Cerebellar nuclear complex (tissue), 1 donor: Measurements from ENCODE around the gene CTF1.
"Not testable (repeated sequence)": the region's sequence is repeated elsewhere in the genome, so short reads cannot be mapped to it uniquely, and the experiment has no call there.

ENCODE experiments used
- DNase-seq, 2 experiments: peaks; one replicate each; lab custom pipeline; 2025; lab: John Stamatoyannopoulos, UW

The CTF1 gene, protein sequence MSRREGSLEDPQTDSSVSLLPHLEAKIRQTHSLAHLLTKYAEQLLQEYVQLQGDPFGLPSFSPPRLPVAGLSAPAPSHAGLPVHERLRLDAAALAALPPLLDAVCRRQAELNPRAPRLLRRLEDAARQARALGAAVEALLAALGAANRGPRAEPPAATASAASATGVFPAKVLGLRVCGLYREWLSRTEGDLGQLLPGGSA

DNA sequence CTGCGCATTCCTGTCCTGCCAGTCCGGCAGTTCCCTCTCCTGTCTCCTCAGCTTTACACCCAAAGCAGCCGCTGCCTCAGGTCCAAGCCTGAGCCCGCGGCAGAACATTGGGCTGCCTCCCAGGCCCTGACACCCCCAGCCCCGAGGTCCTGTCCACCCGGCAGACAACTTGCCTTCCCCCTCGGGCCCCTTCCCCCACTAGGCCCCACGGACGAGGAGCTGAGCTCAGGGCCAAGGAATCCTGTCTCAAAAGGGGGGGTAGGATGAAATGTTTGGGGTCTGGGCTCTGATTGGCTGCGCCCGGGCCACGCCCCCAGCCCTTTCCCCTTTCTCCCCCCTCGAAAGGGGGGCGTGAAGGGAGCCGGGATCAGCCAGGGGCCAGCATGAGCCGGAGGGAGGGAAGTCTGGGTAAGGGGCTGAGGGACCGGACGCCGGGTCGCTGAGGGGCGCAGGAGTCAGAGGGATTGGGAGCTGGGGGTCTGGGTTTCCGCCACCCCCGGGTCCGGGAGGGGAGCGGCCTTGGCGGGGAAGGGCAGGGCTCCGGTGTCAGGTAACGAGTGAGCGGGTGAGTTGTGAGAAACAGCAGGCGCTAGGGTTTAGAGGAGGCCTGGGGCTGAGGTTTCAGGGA, at the start of gene CTF1:
TSS of gene CTF1 (plus strand) at position 354 of the 628 bp plus-strand sequence. CDS start at position 384, 30 bp downstream.
- no peak for DNase-seq

DNA sequence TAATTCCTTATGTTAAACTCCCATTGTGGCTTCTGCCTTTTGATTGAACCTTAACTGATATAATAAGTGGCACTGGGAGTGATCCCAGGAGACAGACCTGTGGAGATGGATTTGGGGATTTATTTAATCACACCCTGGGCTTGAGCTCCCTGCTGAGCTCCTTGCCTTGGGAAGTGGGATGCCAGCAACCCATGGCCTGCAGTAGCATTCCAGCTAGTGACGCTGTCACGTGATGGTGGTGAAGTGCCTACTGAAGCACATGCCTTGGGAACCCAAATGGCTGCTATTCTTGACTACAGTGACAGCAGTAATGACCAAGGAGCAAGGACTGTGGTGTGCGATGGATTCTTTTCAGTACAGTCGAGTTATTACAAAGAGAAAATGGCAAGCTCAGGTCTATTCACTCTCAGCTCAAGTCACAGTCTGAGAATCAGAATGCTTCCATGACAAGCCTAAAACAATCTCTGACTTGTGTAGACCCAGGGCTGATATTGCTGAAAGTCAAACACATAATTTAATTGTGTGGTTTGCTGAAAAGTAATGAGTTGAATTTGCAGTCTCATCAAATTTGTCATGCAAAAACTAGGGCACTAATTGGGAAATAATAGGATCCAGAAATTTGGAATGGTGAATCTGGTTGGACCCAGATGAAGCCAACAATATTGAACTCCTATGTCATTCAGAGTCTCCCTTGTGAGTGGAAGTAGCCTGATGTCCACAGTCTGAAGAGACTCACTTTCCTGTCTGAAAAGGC, 49.6 kb upstream of the CTF1 start:
- DNase-seq, result no peak

DNA sequence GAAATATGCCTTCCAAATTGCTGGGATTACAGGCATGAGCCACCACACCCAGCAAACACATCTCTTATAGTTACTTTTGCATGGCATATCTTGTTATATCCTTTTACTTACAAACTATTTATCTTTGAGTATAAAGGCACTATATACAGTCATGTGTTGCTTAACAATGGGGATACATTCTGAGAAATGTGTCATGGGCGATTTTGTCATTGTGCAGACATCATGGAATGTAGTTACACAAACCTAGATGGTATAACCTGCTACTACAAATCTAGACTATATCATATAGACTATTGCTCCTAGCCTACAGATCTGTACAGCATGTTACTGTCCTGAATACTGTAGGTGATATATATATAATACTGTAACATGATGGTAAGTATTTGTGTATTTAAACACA, 46.2 kb upstream of the CTF1 start:
- no peak for DNase-seq

DNA sequence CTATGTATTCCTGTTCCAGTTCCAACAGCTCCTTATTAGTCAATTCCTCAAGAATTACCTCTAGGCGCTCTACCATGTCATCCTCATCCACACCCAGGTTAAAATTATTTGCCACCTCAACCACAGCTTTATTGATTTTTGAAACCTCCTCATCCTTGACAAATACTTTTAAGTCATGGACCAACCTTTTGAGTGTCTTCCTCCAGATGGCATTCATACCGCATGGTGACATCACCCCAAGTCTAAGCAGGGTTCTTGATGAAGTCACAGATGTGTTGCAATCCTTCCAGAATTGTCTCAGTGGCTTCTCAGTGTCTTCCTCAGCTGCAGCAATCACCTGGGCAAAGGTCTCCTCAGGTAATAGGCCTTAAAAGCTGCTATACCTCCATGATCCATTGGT, 42.7 kb upstream of the CTF1 start:
- DNase-seq, result no peak

DNA sequence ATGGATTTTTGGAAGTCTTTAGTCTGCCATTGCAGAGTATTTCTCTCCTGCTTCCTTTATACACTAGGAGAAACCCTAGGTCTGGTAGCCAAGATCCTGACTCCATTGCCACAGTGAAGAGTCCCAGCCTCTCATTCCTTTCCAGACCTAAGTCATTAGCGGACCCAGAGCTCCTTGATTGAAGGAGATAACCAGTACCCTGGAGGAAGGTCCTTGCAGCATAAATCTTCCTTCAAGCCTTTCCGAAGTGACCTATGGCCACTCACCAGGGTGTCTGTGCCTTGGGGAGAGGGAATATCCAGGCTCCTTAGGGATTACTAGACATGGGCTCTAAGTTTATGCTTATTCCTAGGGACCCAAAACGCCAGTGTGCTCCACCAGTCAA, 38.3 kb upstream of the CTF1 start:
- no peak for DNase-seq

DNA sequence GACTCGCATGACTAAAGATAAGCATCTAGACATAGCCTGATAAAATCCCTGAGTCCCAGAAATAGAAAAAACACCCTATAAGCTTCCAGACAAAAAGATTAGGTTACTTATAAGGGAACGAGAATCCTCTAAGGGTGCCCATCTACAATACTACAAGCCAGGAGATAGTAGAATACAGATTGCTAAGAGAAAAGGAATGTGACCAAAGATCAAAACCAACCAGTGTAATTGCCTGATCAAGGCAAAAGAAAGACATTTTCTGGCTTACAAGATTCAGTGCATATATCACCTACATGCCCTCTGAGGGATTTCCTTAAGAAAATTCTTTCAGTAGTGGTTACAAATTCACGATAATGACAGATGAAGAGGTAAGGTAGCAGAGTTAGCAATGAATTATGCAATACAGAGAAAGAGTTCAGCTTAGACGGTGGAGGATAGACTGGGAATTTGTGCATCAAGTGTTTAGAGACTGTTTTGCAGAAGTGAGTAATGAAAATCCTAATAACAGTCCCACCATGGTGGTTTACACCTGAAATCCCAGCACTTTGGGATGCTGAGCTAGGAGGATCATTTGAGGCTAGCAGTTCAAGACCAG, 37.5 kb upstream of the CTF1 start:
- no peak for DNase-seq

DNA sequence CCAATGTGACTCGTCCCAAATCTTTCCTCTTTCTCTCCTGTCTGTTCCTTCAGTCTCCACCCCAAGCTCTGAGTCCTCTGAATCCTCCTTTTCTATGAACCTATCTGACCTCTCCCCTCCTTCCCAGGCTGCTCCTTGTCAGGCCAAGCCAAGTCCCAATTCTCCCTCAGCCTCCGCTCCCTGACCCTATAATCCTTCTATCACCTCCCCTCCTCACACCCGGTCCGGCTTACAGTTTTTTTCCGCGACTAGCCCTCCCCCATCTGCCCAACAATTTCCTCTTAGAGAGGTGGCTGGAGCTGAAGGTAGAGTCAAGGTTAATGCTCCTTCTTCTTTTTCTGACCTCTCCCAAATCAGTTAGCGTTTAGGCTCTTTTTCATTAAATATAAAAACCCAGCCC, 35.7 kb upstream of the CTF1 start:
- DNase-seq, result not testable (repeated sequence)

DNA sequence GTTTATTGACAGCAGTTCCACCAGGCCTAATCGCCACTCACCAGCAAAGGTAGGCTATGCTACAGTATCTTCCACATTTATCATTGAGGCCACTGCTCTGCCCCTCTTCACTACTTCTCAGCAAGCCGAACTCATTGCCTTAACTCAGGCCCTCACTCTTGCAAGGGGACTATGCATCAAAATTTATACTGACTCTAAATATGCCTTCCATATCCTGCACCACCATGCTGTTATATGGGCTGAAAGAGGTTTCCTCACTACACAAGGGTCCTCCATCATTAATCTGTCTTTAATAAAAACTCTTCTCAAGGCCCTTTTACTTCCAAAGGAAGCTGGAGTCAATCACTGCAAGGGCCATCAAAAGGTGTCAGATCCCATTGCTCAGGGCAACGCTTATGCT, 33.2 kb upstream of the CTF1 start:
- not testable (repeated sequence) for DNase-seq

DNA sequence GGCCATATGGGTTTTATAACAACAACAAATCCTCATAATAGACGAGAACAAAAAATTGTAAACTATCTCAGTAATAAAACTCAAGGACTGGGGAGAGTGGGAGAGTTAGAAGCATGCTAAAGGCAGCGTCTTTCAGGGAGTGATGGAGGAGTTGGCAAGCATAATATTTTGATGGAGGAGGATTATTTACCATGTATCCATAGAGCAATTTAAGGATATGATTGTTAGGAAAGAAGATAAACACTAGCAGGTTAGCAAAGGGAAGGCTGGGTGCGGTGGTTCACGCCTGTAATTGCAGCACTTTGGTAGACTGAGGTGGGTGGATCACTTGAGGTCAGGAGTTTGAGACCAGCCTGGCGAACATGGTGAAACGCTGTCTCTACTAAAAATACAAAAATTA, 30.4 kb upstream of the CTF1 start:
- DNase-seq, result no peak

DNA sequence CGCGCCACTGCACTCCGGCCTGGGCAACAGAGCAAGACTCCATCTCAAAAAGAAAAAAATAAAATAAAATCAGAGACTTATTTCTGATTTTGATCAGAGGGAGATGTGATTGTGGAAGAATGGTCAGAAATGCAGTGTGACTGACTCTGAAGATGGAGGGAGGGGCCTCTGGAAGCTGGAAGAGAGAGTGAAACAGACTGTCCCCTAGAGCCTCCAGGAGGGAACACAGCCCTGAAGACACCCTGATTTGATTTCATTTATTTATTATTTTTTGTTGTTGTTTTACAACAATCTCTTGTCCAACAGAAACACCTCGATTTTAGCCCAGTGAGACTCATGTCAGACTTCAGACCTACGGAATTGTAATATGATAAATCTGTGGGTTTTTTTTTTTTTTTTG, 28.7 kb upstream of the CTF1 start:
- DNase-seq, result no peak

DNA sequence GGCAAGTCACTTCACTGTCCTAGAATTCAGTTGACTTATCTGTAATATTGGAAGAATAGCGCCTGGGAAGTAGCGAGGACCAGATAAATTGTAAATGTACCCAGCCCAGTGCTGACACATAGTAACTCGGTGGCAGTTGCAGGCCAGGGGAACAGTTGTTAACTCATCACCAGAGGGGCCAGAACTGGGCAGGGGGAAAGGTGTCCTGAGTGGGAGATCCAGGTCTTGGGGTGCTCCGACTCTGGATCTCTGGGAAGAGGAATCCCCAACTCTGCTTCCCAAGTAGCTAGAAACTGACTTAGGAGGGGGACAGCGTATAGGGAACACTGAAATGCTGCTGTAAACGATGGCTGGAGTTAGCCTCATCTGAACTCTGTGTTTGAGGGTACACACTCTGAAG, 25.5 kb upstream of the CTF1 start:
- no peak for DNase-seq

DNA sequence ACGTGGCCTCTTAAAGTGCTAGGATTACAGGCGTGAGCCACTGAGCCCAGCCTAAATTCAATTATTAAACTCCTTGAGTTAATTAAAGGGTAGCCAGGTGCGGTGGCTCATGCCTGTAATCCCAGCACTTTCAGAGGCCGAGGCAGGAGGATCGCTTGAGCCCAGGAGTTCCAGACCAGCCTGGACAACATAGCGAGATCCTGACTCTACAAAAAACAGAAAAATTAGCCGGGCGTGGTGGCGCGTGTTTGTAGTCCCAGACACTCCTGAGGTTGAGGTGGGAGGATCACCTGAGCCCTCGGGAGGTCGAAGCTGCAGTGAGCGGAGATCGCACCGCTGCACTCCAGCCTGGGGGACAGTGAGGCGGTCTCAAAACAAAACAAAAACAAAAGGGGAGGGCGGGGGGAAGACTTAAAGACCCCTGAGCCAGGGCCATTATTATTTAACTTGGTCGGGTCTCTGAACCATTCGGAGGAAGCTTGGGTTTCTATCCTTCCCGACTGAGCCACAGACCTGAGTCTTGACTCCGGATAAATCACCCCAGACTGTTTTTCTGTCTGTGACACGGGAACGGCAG, 22.1 kb upstream of the CTF1 start:
- no peak for DNase-seq

DNA sequence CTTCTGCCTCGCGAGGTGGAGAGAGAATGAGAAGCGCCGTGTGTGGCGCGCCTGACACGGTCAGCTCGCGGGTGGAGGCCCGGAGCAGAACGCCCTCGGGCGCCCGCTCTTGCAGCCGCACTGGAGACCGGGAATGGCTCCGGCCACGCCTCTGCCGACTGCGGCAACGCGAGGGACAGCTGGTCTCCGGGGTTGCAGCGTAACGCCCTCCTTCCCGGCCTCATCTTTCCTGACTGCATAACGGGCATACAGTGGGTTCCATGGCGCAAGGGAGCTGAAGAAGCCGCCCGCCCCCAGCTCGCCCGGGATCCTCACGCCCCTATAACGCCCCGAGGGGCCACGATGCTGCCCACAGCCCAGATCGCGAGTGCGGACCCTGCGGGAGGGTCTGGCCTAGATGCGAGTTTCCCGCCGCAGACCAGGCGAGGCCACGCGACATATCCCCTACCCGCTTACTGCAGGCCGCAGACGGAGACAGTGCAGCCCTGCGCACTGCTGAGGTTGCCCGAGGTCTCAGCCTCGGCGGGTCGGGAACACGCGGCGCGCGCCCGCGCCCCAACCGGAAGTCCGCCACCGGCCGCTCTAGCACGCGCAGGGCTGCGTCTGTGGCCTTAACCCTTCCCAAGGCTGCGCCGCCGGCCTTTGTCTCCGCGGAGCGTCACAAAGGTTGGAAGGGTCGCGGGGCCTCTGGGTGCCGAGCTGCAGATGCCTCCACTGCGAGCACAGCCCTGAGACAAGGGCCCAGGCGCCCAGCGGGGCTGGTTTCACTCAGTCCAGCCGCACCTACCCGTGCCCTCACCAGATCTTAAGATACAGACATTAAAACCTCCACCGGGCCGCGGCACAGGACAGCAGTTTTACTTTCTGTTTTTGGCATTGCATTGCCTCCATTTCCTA, 21.3 kb upstream of the CTF1 start:
- peak in 1 of 2 experiments; percentile 64 for DNase-seq

DNA sequence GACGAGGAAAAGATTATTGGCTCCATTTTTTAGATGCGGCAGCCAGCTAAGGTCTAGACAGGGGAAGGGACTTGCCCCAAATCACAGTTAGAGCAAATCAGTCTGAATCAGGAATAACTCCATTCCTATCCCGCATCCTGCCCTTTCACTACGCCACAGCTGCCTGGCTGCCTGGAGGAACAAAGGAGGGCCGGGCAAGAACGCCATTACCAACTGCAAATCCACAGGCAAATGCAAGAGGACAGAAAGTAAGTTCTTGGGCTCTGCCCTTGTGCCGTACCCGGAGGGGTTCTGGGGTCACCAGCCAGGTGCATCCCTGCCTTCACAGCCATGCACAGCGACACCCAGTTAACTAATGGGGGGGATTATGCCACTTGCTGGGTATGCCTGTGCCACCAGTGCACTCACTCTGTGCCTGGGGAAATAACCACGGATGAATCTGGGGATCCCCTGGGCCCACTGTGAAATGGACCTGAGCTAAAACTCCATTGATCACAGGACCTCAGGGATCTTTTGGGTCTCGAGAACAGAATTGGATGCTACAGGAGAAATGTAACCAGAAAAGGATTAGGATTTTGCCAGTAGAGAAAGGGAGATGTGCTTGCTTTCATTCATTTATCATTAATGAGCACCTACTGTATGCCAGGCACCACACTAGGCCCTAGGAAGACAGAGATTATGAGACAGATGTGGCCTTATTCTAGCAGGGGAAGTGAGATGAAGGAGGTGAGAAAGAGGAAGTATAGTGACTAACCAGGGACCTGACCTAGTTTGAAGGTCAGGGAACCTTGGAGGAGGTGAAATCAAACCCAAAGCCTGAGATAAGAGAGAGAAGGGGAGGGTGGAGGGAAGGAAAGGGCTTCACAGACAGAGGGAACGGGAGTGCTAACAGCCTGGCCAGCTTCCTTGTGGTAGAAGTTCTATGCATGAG, 20.3 kb upstream of the CTF1 start:
- DNase-seq, result no peak

DNA sequence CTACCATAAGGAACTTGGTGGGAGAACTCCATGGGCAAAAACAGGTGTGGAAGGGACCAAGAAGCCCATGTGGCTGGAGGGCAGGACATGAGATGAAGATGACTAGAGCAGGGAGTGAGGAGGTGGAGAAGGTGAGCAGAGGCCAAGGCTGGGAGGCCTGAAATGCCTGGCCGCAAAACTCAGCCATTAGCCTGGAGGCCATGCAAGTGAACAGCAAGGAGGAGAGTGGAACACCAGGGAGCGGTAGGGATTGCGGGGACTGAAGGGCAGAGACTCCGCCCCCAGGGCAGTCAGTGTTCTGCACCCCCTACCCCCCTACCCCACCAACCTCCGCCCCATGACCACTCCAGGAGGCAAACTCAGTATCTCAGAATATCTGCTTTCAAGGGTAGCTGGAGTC, 19.5 kb upstream of the CTF1 start:
- no peak for DNase-seq

DNA sequence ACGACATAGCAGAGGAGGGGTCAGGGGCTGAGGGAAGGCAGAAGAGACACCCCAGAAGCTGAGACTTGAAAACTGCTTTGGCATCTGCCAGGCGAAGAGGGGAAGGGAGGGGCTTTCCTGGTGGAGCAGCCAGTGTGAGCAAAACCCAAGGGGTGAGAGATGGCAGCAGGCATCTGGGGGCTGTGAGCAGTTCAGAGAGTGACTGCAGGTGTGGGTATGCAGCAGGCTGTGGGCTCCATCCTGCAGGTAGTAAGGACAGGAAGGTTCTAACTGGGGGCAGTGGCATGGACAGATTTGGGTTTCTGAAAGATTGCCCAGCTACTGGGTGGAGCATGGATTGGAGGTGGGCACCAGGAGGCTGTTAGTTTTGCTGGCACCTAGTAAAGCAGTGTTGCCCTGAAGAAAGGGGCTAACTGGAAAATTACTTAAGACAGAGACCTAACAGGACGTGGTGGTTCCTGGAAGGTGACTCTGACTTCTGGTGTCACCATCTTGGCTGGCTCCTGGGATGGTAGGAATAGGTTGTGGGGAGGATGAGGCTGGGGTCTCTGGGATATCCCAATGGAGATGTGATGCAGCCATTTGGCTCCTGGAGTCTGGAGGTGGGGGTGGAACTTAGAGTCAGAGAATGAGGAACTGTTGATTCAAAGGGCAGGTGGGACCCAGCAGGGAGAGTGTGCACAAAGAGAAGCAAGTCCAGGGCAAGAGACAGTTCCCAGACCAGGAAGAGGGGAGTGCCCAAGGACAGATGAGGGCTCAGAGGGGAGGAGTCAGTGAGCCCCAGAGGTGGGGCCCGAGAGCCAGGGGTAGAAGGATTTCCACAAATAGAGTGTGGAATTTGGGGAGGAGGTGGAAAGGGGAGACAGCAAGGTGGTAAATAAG, 13.7 kb upstream of the CTF1 start:
- DNase-seq, result no peak

DNA sequence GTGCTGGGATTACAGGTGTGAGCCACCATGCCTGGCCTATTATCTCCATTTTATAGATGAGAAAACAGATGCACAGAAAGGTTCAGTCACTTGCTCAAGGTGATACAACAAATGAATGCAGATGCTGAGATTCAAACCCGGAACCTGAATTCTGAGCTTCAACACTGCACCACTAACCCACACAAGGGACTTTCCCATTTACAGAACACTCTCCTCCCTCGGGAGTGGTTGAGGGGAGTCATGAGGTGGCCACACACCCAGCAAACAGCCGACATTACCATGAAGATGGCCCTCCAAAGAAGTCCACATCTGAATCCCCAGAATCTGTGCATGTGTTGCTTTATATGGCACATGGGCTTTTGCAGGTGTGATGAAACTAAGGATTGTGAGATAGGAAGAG, 11.7 kb upstream of the CTF1 start:
- no peak for DNase-seq

DNA sequence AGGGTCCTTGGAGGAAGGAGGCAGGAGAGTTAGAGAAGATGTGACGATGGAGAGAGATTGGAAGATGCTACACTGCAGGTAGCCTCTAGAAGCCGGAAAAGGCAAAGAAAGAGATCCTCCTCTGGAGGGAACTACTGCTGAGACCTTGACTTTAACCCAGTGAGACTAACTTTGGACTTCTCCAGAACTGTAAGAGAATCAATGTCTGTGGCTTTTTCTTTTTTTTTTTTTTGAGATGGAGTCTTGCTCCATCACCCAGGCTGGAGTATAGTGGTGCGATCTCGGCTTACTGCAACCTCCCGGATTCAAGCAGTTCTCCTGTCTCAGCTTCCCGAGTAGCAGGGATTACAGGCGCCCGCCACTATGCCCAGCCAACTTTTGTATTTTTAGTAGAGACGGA, 11.2 kb upstream of the CTF1 start:
- DNase-seq, result no peak

DNA sequence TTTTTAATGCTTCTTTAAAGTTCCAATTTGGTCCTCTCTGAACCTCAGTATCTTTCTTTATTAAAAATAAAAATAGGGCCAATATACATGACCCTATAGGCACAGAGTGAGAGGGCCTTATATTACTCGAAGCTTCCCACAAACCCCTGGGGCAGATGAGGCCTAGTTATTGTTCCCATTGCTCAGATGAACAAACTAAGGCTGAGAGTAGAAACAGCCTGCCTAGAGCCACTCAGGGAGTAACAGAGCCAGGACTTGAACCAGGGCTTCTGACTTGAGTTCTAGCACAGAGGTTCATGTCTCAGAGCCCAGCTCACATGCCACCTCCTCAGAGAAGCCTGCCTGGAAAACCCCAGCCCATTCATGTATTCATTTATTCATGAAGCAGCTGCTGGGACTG, 10.3 kb upstream of the CTF1 start:
- DNase-seq, result no peak

DNA sequence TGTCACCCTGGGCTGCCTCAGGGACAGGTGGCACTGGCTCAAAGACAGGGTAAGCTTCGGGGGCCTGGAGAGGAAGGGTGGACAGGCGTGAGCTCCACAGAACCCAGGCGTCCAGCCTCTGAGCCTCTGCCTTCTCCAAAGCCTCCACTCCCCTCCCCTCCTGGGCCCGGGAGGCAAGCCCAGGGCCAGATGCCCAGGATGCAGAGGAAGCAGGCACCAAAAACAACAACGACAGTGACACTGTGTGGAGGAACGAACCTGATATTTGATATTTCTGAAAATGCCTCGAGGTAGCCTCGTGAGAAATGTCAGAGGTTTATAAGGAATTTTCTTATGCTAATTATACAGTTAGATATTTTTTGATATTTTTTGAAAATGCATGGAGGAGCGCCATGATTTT, 8.5 kb upstream of the CTF1 start:
- no peak for DNase-seq
